A673 (cell line): ENCODE results near the gene DNM2.

ENCODE experiments used
- CTCF ChIP-seq: fragments of 300-800, 200-600 bp; sonication (generic); conservative IDR thresholded peaks from 2 replicates; pipeline ENCODE4 v1.5.1; 2017; ENCODE audit warnings: low read depth, mild to moderate bottlenecking, antibody characterized with exemption, low read length, moderate library complexity, mixed read lengths
- EZH2 ChIP-seq: fragments of 200-600 bp; sonication (generic); IDR thresholded peaks from 2 replicates; pipeline ENCODE4 v1.6.1; 2017; ENCODE audit warnings: borderline replicate concordance, low read depth, mild to moderate bottlenecking, mixed read lengths, antibody characterized with exemption, low read length; ENCODE audit not compliant: poor library complexity, severe bottlenecking

- no peak for TF ChIP-seq CTCF
- TF ChIP-seq EZH2, result no peak
These were observed 79.2 kb downstream of the DNM2 start for GRCh38 chr19:10797078-10797477.
